ENCODE data around the gene RHBDF1. TPM values are rescaled to one million over a fixed set of nuclear protein-coding genes. Genes with fewer than 3 reads are reported as not detected.
A peak's percentile ranks its signal among the peaks of the same experiment; 100 is the strongest.

RHBDF1 gene
- polyA plus RNA-seq, 1 of the 3 experiments (the other 2 are of a cell fraction): 54.1 TPM

- H3K9ac ChIP-seq: no peak overlapping the region
- no peak overlapping the region for H2AFZ ChIP-seq (ENCODE audit: low read depth)
- H3K9me3 ChIP-seq: no peaks in the 10 kb centered on the region
- no peaks in the 10 kb centered on the region for H3K9me2 ChIP-seq
- ChIA-PET POLR2A (no interaction called here), CTCF (interaction anchor here (4.0 kb wide), 1 partner anchor 15 kb away, joined by 20 read pairs; no protein-coding TSS in a partner anchor)
- no peak overlapping the region for H3K27ac ChIP-seq (ENCODE audit: low read depth in 2 of 2, low read length in 1 of 2)
- H3K79me2 ChIP-seq (ENCODE audit: insufficient read depth): peaks cover 46% of the 10 kb centered on the region
- TF ChIP-seq YY1 (IDR thresholded peaks at IDR 0.05; ENCODE audit: low read depth): no peak
- TF ChIP-seq NFIC (IDR thresholded peaks at IDR 0.05; ENCODE audit: borderline replicate concordance): no peak
- no peak for TF ChIP-seq MEF2A (IDR thresholded peaks at IDR 0.05; ENCODE audit: borderline replicate concordance, low read depth)
- no peak for TF ChIP-seq USF1 (IDR thresholded peaks at IDR 0.05; ENCODE audit: borderline replicate concordance, low read depth)
- TF ChIP-seq TAF1 (IDR thresholded peaks at IDR 0.05; ENCODE audit: borderline replicate concordance, low read depth, low read length): no peak
- TF ChIP-seq ZBTB33 (IDR thresholded peaks at IDR 0.05; ENCODE audit: borderline replicate concordance, low read depth): no peak
- TF ChIP-seq CHD2 (IDR thresholded peaks at IDR 0.05; ENCODE audit: low read length, partially characterized antibody): no peak
- TF ChIP-seq EP300 (IDR thresholded peaks at IDR 0.05; ENCODE audit: borderline replicate concordance in 1 of 2, low read depth in 1 of 2, low read length in 1 of 2): no peak
- TF ChIP-seq, protein P1, sequence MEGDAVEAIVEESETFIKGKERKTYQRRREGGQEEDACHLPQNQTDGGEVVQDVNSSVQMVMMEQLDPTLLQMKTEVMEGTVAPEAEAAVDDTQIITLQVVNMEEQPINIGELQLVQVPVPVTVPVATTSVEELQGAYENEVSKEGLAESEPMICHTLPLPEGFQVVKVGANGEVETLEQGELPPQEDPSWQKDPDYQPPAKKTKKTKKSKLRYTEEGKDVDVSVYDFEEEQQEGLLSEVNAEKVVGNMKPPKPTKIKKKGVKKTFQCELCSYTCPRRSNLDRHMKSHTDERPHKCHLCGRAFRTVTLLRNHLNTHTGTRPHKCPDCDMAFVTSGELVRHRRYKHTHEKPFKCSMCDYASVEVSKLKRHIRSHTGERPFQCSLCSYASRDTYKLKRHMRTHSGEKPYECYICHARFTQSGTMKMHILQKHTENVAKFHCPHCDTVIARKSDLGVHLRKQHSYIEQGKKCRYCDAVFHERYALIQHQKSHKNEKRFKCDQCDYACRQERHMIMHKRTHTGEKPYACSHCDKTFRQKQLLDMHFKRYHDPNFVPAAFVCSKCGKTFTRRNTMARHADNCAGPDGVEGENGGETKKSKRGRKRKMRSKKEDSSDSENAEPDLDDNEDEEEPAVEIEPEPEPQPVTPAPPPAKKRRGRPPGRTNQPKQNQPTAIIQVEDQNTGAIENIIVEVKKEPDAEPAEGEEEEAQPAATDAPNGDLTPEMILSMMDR (IDR thresholded peaks at IDR 0.05): no peak
- no peak for TF ChIP-seq GABPA (IDR thresholded peaks at IDR 0.05; ENCODE audit: low read depth)
- DNase-seq: no peak
- peaks cover 3 to 9% of the 10 kb centered on the region in 2 experiments; a peak in 1 of 4 replicates for H3K4me1 ChIP-seq (ENCODE audit: control insufficient read depth in 1 of 2, insufficient read depth in 2 of 2, low read depth in 1 of 2, low read length in 1 of 2)
- H3F3A ChIP-seq (replicated peaks; ENCODE audit: insufficient read depth): peaks cover 13% of the 10 kb centered on the region
- no peaks in the 10 kb centered on the region for H3K27me3 ChIP-seq (ENCODE audit: insufficient read depth)
- H3K4me3 ChIP-seq (ENCODE audit: low read depth in 2 of 2, low read length in 1 of 2): no peak overlapping the region
- H3K4me2 ChIP-seq: 0 out of 2 replicates have a peak overlapping the region, but pooled peaks have one; percentile 3
- WGBS (ENCODE audit: low lambda C conversion rate): 90% methylated on average over 15 of the region's 15 CpGs
- H3K36me3 ChIP-seq (replicated peaks in 1 of 2; ENCODE audit: control insufficient read depth in 1 of 2, insufficient read depth in 2 of 2, low read length in 1 of 2): peaks cover 8 to 19% of the 10 kb centered on the region in 2 experiments
- no peaks in the 10 kb centered on the region for H4K20me1 ChIP-seq (ENCODE audit: insufficient read depth)
These were observed 21.5 kb downstream of the RHBDF1 start for GRCh38 chr16:50769-51591.

- Histone ChIP-seq H3K4me1 (ENCODE audit: control insufficient read depth in 1 of 2, insufficient read depth in 2 of 2, low read depth in 1 of 2, low read length in 1 of 2) (0 out of 4 replicates have a peak, but pooled peaks cover 0 to 4% of the 10 kb centered on the region in 2 experiments), H4K20me1 (ENCODE audit: insufficient read depth) (no peaks in the 10 kb centered on the region), H3K4me3 (ENCODE audit: low read depth in 2 of 2, low read length in 1 of 2) (no peak overlapping the region), H3K9me3 (no peaks in the 10 kb centered on the region), H3K9me2 (no peaks in the 10 kb centered on the region), H3F3A (replicated peaks; ENCODE audit: insufficient read depth) (peaks cover 4% of the 10 kb centered on the region), H2AFZ (ENCODE audit: low read depth) (no peak overlapping the region), H3K79me2 (ENCODE audit: insufficient read depth) (peaks cover 29% of the 10 kb centered on the region), H3K27ac (ENCODE audit: low read depth in 2 of 2, low read length in 1 of 2) (no peak overlapping the region), H3K36me3 (replicated peaks in 1 of 2; ENCODE audit: control insufficient read depth in 1 of 2, insufficient read depth in 2 of 2, low read length in 1 of 2) (peaks cover 11 to 25% of the 10 kb centered on the region in 2 experiments), H3K4me2 (no peak overlapping the region), H3K27me3 (ENCODE audit: insufficient read depth) (no peaks in the 10 kb centered on the region), H3K9ac (no peak overlapping the region)
- ChIA-PET CTCF (interaction anchor here (1.1 to 2.4 kb wide), 2 partner anchors 19 to 50 kb away, joined by 3 to 10 read pairs; no protein-coding TSS in a partner anchor), POLR2A (no interaction called here)
- no peak for DNase-seq
- WGBS (ENCODE audit: low lambda C conversion rate): 93% methylated on average over 7 of the region's 7 CpGs
- TF ChIP-seq RCOR1 (IDR thresholded peaks at IDR 0.05; ENCODE audit: low read length): no peak
- TF ChIP-seq FOXJ3 (CRISPR knock-in tag; IDR thresholded peaks at IDR 0.05): no peak
- no peak for TF ChIP-seq RAD21 (IDR thresholded peaks at IDR 0.05; ENCODE audit: low read length)
- no peak for TF ChIP-seq USF2 (IDR thresholded peaks at IDR 0.05; ENCODE audit: borderline replicate concordance, low read depth, low read length)
- TF ChIP-seq EZH2phosphoT487 (IDR thresholded peaks at IDR 0.05; ENCODE audit: borderline replicate concordance, low read depth): no peak
- no peak for TF ChIP-seq SMC3 (IDR thresholded peaks at IDR 0.05; ENCODE audit: low read depth, low read length)
- TF ChIP-seq, protein P2, sequence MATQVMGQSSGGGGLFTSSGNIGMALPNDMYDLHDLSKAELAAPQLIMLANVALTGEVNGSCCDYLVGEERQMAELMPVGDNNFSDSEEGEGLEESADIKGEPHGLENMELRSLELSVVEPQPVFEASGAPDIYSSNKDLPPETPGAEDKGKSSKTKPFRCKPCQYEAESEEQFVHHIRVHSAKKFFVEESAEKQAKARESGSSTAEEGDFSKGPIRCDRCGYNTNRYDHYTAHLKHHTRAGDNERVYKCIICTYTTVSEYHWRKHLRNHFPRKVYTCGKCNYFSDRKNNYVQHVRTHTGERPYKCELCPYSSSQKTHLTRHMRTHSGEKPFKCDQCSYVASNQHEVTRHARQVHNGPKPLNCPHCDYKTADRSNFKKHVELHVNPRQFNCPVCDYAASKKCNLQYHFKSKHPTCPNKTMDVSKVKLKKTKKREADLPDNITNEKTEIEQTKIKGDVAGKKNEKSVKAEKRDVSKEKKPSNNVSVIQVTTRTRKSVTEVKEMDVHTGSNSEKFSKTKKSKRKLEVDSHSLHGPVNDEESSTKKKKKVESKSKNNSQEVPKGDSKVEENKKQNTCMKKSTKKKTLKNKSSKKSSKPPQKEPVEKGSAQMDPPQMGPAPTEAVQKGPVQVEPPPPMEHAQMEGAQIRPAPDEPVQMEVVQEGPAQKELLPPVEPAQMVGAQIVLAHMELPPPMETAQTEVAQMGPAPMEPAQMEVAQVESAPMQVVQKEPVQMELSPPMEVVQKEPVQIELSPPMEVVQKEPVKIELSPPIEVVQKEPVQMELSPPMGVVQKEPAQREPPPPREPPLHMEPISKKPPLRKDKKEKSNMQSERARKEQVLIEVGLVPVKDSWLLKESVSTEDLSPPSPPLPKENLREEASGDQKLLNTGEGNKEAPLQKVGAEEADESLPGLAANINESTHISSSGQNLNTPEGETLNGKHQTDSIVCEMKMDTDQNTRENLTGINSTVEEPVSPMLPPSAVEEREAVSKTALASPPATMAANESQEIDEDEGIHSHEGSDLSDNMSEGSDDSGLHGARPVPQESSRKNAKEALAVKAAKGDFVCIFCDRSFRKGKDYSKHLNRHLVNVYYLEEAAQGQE (IDR thresholded peaks at IDR 0.05; ENCODE audit: low read depth, low read length): no peak
These were observed 25.2 kb downstream of the RHBDF1 start for GRCh38 chr16:47234-47633.

Data from SK-N-SH (cell line).